GM21447 (cell line): Measurements from ENCODE around the gene TLE3.
A peak's percentile ranks its signal among the peaks of the same experiment; 100 is the strongest.

Experiments used
- ATAC-seq: cut with Tn5 transposase; IDR thresholded peaks from one replicate; pipeline ENCODE4 v1.9.1; 2021; ENCODE audit not compliant: unreplicated experiment

TLE3 gene

DNA sequence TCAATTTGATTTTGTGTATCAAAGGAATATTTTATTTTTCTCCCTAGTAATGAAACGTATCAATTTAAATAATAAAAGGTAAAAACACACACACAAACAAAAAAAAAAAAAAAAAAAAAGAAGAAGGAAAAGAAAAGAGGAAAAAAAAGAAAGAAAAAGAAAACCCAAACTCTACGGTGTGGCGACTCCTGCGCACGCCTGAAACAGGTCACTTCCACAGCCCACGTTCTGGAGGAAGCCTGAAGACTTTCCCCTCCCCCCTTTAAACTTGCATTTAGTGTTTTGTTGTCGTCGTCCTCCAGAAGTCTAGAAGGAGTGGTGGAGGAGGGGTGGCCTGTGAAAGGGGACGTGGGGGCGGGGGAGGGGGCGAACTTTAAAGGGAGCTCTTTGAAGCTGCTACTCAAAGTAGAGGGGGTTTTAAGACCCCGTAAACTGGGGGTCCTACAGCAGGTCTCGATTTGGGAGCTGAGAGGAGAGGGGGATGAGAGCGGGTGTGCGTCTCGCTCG is 2.3 kb upstream of the TLE3 start:
- ATAC-seq = no peak

DNA sequence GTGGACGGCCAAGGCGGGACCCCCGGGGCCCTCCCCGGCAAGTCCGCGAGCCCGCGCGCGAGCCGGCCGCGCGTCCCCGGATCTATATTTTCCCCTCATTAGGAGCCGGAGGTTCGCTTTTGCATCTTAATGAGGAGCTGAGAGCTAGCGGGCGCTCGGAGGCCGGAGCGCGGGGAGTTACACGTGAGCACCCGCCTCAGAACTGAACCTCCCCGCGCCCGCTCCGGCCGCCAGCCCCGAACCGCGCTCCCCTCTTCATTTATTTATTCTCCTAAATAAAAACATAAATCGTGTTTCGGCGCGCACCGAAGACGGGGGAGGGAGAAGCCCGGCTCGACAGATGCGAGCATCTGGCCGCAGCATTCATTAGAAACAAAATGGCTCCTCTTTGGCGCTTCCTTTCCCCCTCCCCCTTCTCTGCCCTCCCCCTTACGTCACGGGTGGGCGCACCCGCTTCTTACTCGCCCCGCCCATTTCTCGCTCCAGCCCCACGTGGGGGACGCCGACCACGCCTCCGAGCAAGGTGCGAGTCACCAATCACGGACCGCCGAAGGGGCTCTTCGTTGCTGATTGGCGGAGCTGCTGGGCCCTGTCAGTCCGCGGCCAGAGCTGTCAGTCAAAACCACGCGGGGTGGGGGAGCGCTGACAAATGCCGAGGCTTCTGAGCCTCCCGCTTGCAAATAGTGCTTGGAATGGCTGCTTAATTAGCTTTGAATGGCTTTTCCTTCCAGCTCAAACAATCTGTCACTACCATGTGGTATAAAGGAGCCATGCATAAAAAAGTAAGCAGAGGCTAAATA is 1.6 kb upstream of the TLE3 start:
- peak; percentile 46 for ATAC-seq

DNA sequence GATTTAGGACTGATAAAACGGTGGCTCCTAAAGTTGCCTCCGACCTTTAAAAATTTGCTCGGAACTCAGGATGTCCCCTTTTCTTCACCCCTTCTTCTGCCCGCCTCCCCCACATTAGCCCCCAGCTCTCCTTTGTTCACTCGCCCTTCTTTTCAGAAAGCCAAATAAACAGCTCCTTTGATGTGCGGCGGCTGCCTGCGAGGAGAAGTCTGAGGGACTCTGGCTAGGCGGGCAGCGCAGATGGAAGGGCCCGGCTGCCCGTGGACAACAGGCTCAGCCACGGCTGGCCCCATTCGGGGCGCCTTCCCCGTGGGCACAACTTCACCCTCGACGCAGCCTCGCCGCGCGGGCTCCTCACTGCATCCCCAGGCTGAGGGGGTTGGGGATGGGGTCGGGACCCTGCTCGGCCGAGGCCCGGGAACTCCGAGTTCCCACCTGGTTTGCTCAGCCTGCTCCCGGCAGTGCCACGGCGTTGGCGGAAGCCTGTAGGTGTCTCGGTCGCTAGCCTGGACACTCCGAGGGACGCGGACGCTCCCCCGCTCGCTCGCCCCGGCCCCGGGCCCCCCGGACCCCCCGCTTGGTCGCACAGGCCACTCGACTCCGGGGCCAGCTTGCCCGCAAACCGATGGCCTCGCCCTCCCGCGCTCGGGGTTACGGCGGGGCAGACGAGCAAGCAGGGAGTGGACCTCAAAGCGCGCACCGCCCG is 897 bp upstream of the TLE3 start:
- peak; percentile 2 for ATAC-seq

DNA sequence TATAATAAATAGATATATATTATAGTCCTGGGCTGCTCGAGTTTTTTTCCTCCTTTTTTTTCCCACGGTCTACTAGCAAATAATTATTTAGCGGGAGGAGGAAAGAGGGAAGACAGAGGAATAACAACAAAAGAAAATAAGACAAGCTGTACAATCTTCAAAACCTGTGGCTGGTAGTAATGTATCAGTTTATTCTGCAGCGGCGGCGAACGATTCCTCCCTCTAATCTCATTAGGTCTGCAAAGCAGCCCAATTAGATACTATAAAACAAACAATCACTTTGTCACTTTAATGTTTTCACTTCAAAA is 390 bp upstream of the TLE3 start:
- ATAC-seq = no peak

DNA sequence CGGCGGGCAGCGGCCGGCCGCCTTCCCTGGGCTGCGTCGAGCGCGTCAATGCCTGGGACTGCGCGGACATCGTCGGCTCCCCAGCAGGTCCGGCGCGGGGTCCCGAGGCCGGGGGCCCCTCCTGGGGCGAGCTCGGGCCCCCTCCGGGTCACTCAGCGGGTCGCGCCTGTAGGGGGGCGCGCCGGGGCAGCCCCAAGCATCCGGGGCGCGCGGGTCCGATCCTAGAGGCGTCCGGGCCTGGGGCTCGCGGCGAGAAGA is 725 bp downstream of the TLE3 start:
- no peak for ATAC-seq

DNA sequence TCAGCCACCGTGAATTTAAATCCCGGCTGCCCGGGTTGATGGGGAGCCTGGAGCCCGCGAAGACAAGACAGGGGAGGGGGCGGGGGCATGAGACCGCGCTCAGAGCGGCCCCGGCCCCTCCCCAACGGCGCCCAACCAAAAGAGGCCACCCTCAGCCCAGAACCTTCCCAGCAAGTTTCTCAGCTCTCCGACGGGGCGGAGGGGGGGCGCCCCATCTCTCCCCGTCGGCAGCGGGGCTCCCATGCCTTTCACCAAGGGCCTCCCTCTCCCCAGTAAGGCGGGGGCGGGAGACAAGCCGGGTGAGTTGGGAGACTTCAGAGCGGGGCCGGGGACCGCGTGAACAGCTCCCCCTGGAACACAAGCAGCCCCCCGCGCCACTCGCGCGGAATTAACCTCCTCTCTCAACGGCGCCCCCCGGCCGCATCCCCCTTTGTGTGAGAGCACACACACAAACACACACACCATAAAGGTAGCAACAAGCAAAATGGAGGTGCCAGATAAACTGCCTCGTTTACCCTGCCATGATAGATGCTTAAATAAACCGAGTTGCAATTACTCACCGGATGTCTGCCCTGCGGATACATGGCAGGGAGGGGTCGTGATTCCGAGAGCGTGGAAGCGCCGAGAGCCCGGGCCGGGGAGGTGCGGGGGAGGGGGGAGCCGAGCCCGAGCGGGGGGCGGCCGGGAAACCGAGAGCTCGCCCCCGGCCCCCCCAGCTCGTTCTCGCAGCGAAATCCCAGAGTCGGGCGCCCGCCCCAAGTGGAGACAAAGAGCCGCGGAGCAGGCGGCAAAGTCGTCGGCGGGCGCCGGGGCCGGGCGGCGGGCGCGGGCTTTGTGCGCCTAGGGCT is 1.3 kb downstream of the TLE3 start:
- no peak for ATAC-seq

DNA sequence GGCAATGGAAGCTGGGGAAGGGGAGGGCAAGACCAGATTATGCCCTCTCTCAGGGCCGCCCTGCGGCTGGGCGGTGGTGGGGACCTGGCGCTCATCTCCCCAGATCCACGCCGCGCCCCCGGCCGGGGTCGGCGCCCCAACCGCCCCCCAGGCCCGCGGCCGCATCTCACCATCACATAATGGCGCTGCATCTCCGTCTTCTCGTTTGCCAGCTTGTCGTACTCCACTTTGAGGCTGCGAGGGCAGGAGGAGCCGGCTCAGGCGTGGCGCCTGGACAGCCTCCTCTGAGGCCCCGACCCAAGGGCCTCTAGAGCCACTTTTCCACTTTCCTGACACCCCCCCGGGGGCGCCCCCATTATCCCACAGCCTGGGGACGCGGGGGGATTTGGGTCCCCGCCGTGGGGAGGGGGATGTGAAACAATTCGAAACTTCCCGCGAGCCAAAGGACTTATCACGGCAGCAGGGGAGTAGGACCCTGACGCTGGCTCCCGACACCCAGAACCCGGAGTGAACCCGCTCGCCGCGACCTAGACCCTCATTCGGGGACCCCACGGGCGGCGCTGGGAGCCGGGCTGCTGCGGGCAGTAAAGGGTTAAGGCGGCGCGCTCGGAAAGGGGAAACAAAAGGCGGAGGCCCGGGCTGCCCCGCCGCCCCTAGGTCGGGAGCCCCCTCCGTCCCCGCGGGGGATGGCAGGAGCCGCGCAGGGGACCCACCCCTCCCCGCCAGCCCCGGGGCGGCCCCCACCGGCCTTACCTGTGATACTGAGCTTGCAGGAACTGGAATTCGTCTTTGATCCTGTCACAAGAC is 2.1 kb downstream of the TLE3 start:
- ATAC-seq = no peak

DNA sequence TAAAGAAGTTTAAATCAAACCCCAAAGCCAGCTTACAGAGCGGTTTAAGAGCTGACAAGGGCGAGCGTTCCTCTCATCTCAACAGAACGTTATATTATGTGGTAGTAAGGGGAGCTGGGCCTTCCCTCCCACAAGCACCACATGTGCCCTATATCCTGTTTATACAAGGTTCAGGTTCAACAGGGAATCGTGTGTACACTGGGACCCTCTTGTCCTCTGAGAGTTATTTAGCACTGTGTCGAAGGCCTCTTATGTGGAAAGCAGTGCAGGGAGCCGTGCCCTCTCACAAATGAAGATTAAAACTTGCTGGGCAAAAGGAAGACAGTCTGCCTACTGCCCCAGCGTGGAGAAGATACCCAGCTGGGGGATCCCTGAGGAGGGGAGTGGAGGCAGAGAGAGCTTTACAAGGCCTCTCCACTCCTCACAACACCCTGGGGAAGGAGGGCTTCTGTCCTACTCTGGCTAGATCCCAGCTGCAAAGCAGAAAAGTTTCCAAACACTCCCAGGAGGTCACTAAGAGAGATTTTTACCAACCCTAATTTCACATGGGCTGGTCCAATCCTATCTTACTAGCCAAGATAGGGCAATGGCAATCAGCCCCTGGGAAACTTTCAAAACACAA is 2.9 kb downstream of the TLE3 start:
- ATAC-seq = no peak

DNA sequence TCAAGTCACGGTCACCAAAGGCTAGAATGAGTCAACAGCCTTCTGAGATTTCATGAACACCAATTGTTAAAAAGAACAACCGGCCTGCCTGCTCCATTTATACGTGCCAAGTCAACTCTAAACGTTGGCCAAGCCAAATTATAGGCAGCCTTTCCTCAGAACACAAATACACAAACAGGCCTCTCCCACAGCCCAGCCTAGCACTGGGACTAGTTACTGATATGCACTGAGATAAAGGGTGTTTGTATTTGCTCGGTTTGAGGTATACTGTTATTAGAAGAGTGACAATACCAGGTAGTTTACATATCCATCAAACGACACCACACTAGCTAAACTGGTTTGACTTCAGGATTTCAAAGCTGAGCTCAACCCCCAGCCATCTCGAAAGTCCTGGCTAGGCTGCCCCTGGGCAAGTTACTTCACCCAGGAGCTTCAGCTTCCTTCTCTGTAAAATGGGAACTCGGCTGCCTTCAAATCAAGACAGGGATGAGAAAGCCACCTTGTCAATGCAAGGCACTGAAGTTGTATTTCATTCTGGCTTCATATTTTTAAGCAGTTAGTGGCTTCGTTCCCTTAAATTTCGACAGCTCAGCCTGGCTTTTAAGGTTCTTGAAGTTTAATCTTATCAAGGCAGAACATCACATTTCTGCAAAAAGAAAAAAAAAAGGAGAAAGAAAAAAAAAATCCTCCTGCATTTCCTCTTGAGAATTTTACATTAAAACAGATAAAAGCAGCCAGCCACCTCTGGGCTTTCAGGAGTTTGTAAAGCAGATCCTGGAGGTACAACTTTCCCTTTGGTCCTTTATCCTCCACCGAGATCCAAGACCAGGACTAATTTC is 4.0 kb downstream of the TLE3 start:
- ATAC-seq = no peak

DNA sequence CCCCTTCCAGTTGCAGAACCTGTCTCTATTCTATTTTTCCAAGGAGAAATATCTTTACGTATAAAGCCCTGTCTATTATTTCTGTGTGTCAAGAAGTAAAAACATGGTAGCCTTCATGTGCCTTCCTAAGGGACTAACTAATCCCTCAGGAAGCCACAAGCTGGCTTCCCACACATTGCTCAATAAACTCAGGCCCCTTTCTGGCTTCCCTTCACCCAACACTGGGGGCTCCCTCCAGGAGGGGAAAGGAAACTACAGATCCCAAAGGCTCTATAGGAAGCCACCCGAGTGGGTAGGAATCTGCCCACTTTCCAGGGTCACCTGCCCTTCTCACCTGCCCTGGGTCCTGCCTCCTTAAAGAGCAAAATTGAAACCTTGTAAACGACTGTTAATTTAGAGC is 4.6 kb downstream of the TLE3 start:
- no peak for ATAC-seq

DNA sequence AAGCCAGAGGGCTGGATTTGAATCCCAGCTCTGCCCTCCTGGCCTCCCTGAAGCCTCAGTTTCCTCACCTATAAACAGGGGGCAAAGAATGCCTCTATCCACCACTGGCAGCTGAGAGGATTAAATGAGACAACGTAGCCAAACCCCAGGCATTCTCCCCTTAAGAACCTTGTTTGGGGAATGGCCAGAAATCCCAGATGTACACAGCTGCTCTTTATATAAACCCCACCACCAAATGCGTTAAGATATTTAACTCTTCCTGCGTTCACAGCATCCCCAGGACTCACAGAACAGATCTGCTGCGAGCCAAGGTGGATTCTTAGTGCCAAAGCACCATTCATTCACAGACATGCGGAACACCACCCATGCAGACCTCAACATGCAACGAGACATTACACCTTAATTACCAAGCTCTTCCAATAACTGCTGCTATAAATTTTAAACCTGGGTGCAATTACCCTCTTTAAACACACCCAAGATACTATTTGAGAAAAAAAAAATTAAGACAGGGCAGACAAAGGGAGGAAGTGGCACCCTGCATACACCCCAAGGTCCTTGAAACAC is 5.2 kb downstream of the TLE3 start:
- no peak for ATAC-seq

DNA sequence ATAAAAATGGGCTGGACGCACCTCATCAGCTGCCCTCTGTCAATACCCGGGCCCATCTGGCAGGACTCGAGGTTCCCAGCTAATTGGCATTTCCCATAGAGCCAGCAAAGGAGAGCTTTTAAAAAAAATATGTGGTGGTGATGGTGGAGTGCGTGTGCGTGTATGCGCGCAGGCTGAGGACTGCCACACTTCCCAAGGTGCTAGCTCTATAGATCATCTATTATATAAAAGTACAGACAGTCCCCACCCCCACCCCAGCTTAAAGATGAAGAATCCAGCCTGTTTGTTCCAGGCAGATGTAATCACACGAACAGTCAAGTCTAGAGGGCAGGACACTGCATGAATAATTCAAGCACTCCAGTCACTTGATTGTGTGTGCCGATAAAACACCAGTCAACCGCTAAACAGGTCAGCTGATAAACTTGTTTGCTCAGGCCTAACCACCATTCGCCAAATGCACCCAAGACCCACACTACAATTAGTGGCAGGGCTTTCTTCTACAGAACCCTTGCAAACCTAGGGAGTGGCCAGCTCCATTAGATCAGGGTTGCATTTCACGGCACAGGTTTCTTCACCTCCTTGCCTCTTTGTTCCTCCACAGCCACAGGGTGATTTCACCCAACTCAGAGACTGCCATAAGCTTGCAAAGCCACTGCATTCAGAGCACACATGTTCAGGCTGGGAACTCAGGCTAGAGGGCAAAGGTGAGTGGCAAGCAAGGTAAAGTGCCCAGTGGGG is 5.8 kb downstream of the TLE3 start:
- no peak for ATAC-seq

DNA sequence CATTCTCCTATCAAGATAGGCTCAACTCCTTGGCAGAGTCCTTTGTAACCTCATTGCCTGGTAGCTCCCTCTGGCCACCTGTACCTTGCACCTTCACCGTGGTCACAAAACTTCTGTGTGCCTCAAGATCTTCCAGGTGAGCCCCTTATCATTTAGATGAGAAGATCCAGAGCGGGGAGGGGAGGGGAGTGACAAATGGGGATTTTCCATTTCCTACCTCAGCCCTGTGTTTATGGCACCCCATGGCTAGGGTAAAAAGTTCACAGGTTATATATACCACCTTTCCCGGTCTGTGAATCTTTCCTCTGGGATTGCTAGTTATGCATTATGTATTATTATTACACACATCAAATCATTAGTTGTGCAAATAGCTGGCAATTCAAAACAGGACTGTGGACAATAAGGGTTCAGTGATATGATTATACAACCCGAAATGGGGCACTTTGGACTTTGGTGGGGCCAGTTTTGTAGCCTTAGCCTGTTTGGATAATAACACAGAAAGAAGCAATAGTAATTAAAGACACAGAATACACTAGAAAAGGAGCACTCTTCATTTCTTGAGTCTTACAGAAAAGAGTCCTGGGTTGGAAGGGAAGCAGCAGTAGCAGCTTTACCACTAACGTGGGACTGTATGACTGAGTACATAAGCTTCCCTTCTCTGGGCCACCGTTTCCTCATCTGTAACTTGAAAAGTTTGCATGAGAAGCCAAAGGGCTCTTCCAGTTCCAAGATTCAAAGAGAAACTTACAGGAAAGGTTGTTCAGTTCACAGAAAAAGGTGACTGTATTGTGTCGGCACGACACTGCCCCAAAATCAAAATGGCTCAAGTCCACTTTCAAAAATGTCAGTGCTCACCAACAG is 7.1 kb downstream of the TLE3 start:
- no peak for ATAC-seq

DNA sequence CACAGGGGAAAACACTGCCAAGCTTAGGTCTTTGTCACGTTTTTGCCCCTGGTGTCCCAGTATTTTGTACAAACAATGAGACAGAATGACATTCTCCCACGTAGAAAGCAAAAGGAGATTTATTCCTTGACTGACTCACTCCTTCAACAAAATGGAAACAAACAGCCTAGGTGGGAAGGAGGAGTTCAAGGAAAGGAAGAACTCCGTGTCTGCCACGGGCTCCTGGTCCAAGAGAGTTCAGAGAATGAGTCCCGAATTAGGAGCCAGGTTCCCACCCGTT is 8.1 kb downstream of the TLE3 start:
- ATAC-seq = no peak

DNA sequence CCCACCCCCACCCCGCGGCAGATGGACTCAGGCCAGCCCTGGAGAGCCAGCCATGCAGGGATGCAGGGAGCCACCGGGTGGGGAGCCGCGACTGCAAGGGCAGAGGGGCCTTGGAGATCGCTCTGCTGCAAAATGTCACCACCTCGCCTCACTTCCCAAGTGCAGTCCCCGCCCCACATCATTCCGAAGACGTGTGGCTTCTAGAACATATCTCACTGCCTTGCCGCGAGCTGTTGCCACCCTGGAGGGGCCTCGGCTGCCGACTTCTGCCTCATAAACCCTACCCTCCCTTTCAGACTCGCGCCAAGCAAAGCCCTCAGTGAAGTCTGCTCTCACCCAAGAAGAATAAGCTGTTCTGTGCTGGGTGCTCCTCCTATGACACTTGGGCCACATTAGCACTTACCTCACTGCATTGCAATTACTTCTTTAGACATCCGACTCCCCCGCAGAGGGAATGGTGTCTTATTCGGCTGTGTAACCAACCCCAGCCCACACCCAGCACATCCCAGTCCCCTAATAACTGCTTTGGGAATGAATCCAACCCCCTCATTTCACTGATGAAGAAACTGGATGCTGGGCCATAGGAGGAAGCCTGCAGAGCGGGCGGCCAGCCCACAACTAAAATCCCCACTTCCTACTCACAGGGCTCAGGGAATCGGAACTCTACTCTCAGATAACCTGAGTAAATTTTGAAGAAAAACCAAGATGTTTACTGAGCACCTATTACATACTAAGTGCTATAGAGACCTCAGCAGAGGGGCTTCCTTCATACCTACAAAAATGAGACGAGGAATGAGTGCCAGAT is 8.6 kb downstream of the TLE3 start:
- no peak for ATAC-seq

DNA sequence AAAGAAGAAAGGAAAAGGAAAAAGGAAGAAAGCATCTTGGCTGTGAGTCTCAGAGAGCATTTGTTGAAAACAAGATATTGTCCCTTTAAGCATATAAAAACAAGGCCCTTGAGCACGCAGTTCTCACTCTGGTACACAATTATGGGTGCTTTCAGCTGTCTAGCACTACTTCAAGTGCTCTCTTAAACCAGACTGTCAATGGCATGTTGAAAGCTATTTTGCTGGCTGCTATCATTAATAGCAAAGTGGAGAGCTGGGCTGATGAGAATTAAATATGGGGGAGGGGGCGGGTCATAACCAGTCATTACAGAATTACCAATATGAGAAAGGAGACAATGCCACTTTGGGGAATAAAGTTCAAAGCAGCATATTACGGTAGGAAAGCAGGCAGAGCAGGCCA is 9.3 kb downstream of the TLE3 start:
- no peak for ATAC-seq

DNA sequence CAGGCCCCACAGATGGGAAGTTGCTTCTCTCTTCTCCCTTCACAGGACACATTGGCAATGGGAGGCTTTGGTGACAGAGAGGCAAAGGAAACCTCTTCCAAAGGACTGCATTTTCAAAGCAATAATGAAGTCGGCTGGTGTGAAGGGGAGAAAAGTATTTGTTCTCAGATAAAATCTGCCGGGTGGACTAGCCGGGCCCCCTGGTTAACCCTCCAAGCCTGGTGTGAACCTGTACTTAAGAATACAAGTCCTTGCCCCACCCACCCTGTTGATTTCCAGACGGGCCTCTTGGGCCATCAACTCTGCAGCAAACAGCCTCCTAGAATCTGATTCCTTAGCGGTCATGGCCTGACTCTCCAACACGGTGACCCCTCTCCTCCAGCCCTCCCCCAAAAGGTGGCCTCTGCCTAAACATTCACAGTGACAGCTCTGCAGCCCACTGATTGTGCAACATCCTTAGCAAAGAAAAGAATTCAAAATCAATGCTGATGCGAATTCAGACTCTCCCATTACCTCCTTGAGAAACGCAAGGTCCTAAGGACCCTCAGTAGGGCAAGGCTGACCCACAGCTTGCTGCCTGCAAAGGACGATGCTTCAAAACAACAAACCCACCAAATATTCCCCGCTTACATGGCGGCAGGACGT is 9.9 kb downstream of the TLE3 start:
- ATAC-seq = no peak
